HG03565 (cell line): Measurements from ENCODE around the gene THADA.
"Not testable (repeated sequence)": the region's sequence is repeated elsewhere in the genome, so short reads cannot be mapped to it uniquely, and the experiment has no call there.

Source experiments
- ATAC-seq: cut with Tn5 transposase; IDR thresholded peaks from one replicate; pipeline ENCODE4 v1.9.1; 2021; ENCODE audit warnings: mild to moderate bottlenecking, moderate library complexity; ENCODE audit not compliant: unreplicated experiment

Gene THADA

GRCh38 chr2:43595603-43596412 is at the start of gene THADA:
Gene THADA, minus strand, starts transcription at chr2:43596038. Its CDS starts 3,646 bp downstream, at chr2:43592392.
- peak; percentile 90 for ATAC-seq

DNA sequence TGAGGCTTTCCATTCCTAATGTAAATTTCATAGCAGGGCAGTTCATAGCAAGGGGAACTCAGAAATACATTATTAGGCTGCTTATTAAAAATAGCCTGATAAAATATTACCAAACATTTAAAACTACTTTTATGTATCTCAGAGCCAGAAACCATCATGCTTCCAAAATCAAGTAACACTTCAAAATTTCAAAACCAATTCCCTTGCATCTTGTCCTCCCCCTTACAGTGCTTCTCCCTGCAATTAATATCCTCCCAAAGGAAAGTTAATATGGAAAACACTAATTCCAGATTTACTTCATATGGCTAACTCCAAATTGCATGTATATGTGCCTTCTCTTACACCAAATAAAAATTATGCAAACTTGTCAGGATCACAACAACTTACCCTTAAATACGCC is 47.8 kb upstream of the THADA start:
- no peak for ATAC-seq

- no peak for ATAC-seq
These were observed 46.5 kb upstream of the THADA start for GRCh38 chr2:43642363-43642762.

- ATAC-seq: peak; percentile 98
These were observed 41.4 kb upstream of the THADA start, which contains the start of gene PLEKHH2 for GRCh38 chr2:43637030-43637803. Gene PLEKHH2, plus strand, starts transcription at chr2:43637260. Its CDS starts 7,414 bp downstream, at chr2:43644674.

GRCh38 chr2:43636621-43637020 is 40.8 kb upstream of the THADA start:
- no peak for ATAC-seq

- not testable (repeated sequence) for ATAC-seq
These were observed 40.3 kb upstream of the THADA start for GRCh38 chr2:43636153-43636552.

DNA sequence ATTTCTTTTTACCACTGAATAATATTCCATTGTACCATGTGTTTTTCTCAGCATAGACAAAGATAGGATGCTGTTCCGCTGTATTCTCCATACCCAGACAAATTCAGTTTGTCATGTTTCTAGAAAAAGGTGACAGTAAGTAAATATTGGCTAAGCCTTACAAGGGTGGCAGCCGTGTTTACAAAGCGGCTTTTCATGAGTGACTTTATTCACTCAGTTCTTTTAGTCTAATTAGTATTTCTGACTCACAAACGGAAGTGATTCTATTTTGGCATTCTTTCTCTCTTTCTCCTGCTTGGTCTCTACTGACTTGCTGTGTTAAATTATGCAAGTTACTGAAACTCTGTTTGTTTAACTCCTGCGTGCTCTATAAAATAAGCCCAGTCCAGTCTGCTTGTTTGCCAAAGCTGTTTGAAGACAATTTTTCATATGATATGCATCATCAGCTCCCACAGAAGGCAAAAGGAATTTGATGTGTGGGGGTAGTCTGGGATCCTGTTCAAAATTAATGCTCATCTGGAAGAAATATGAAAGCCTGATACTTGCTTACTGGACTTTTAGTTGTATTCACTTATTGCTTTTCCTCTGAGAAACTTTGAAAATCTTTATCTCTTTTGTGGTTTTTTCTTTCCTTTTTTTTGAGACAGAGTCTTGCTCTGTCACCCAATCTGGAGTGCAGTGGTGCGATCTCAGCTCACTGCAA is 38.9 kb upstream of the THADA start:
- ATAC-seq: no peak

- ATAC-seq: no peak
These were observed 35.9 kb upstream of the THADA start for GRCh38 chr2:43631618-43632317.

- ATAC-seq: no peak
These were observed 27.2 kb upstream of the THADA start for GRCh38 chr2:43622931-43623451.

- no peak for ATAC-seq
These were observed 23.7 kb upstream of the THADA start for GRCh38 chr2:43619511-43619910.

- ATAC-seq: no peak
These were observed 21.3 kb upstream of the THADA start for GRCh38 chr2:43616967-43617680.

DNA sequence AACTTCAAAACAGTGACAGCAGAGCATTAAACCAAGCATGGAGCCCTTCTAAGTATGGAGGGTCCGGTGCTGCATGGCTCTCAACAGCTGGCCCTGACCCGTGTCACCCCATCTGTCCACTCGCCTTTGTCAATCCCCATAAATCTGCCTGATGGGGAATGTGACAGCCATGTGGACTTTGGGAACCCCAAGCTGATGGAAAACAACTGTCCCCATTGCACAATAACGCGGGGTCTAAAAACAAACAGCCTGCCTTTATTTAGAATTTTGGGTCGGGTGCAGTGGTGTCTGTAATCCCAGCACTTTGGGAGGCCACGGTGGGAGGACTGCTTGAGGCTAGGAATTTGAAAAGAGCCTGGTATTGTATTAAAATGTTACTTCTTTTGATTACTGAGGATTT is 17.1 kb upstream of the THADA start:
- no peak for ATAC-seq

GRCh38 chr2:43611987-43612894 is 16.4 kb upstream of the THADA start:
- ATAC-seq: no peak

DNA sequence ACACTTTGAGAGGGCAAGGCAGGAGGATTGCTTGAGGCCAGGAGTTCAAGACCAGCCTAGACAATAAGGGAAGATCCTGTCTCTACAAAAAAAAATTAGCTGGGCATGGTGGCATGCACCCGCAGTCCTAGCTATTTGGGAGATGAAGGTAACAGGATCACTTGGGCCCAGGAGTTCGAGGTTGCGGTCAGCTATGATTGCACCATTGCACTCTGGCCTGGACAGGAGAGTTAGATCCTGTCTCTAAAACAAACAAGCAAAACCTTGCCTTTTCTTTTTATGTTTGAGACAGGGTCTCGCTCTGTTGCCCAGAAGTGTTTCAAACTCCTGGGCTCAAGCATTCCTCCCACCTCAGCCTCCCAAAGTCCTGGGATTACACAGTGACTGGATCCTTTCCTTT is 14.5 kb upstream of the THADA start:
- ATAC-seq: no peak

DNA sequence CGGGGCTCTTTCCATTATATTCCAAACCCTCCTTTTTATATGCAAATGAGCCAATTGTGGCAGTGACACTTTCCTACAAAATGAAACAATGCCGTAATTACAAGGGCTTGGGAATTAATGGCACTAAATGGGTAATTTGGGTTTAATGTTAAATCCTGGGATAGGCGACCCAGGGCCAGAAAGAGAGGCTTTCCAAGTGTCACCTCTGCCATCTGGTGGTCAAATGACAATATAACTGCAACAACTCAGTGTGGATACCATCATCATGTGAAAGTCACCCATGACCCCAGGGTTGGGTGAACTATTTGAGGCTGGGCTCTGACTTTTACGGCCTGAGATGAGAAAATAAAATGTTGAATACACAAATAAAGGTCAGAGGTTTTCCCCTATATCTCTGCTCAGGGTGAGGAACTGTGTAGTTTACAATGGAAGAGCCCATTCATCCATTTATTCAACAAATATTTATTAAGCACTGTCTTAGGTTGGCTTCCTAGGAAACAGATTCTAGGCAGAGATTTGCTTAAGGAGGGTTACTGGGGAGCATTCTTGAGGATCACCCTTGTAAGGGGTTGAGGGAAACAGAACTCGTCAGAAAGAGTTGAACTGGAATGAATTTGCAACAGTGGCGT is 13.6 kb upstream of the THADA start:
- ATAC-seq: no peak

DNA sequence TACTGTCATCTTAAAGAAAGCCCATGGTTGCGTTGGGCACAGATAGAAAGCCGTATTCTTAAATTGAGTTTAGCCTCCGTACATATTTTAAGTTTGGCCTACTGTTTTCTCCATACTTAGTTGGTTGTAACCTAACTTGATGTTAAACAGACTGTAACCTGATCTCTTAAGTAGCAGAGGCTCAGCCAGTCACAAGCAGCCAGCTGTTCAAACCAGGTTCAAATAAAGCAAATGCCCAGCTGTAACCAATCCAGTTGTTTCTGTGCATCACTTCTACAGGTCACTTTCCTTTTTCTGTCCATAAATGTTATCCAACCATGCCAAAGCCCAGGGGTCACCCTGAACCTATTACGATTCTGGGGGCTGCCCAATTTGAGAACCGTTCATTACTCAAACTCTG is 10.0 kb upstream of the THADA start:
- ATAC-seq: no peak

DNA sequence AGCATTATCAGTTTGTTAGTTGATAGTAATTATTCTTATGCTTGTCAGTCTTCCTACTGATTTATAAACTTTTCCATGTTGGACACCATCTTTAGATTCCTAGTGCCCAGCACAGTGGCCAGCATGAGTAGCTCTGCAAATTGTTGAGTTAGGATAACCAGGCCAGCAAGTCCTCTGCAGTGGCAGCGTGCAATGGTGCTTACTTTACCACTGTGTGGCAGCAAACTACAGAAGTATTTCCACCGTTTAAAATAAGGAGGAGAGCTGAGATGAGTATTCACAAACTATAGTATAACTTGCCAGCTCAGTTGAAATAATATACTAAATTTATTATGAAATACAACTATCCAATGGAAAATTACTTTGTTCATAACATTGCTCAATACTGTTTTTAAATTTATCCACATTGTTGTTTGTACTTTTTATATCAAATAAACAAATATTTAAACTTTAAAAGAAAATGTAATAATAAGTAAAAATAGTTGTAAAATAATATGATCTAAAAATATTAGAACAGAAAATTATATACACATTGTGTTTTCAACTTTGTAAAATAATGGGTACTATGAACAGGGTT is 9.3 kb upstream of the THADA start:
- ATAC-seq: no peak

GRCh38 chr2:43604674-43605073 is 8.8 kb upstream of the THADA start:
- ATAC-seq: no peak
